GM23338 (cell line): ENCODE measurements around the gene ZSWIM9. TPM values are rescaled to one million over a fixed set of nuclear protein-coding genes. Genes with fewer than 3 reads are reported as not detected.

Experiments used
- ATAC-seq: fragments of 200-7000 bp; cut with Tn5 transposase; 3 replicates; pipeline ENCODE4 v1.9.1; 2020
- DNase-seq: peaks from one replicate; pipeline ENCODE4 v3.0.0-alpha.2; 2015; ENCODE audit warnings: low spot score
- H2AFZ ChIP-seq: fragments of 200-600 bp; sonication (generic); 2 replicates; pipeline ENCODE4 v1.8.0; 2016; ENCODE audit warnings: antibody characterized with exemption, mild to moderate bottlenecking, moderate library complexity
- H3F3A ChIP-seq: fragments of 200-600 bp; sonication (generic); replicated peaks from 2 replicates; pipeline ENCODE4 v1.8.0; 2017; ENCODE audit warnings: antibody characterized with exemption, mixed run types, low read depth
- H3K27ac ChIP-seq: fragments of 200-600 bp; sonication (generic); 2 replicates; pipeline ENCODE4 v1.6.1; 2016; ENCODE audit warnings: low read depth
- H3K27me3 ChIP-seq: fragments of 200-600 bp; sonication (generic); 2 replicates; pipeline ENCODE4 v1.8.0; 2016; ENCODE audit warnings: mild to moderate bottlenecking, mixed run types, moderate library complexity; ENCODE audit not compliant: insufficient read depth
- H3K36me3 ChIP-seq: fragments of 200-600 bp; sonication (generic); 2 replicates; pipeline ENCODE4 v1.8.0; 2016; ENCODE audit warnings: mild to moderate bottlenecking; ENCODE audit not compliant: insufficient read depth
- H3K4me1 ChIP-seq: fragments of 200-600 bp; sonication (generic); 2 replicates; pipeline ENCODE4 v1.8.0; 2016; ENCODE audit warnings: mild to moderate bottlenecking, moderate library complexity; ENCODE audit not compliant: insufficient read depth
- H3K4me2 ChIP-seq: fragments of 200-600 bp; sonication (generic); 2 replicates; pipeline ENCODE4 v1.7.1; 2017; ENCODE audit warnings: mixed run types
- H3K4me3 ChIP-seq: fragments of 200-600 bp; sonication (generic); 2 replicates; pipeline ENCODE4 v1.6.1; 2016; ENCODE audit warnings: mixed run types
- H3K79me2 ChIP-seq: fragments of 200-600 bp; sonication (generic); replicated peaks from 2 replicates; pipeline ENCODE4 v1.8.0; 2017; ENCODE audit warnings: mild to moderate bottlenecking; ENCODE audit not compliant: insufficient read depth
- H3K9me2 ChIP-seq: fragments of 200-600 bp; sonication (generic); 2 replicates; pipeline ENCODE4 v1.8.0; 2017; ENCODE audit not compliant: insufficient read depth
- H4K20me1 ChIP-seq: fragments of 200-600 bp; sonication (generic); replicated peaks from 2 replicates; pipeline ENCODE4 v1.8.0; 2017; ENCODE audit warnings: mild to moderate bottlenecking; ENCODE audit not compliant: insufficient read depth
- H3K27ac Mint-ChIP-seq: 2 replicates; pipeline ENCODE4 v1.8.0; 2020; ENCODE audit warnings: inconsistent platforms, mild to moderate bottlenecking, moderate library complexity, mixed read lengths
- H3K27me3 Mint-ChIP-seq: 3 replicates; pipeline ENCODE4 v1.8.0; 2022; ENCODE audit warnings: low read depth, mild to moderate bottlenecking, moderate library complexity, mixed read lengths, inconsistent platforms; ENCODE audit not compliant: insufficient read depth, poor library complexity
- H3K36me3 Mint-ChIP-seq: 3 replicates; pipeline ENCODE4 v1.8.0; 2021; ENCODE audit warnings: low read depth, mild to moderate bottlenecking, inconsistent platforms, moderate library complexity, mixed read lengths
- H3K4me1 Mint-ChIP-seq: 3 replicates; pipeline ENCODE4 v1.8.0; 2020; ENCODE audit warnings: mild to moderate bottlenecking, inconsistent platforms, mixed read lengths
- H3K4me3 Mint-ChIP-seq: 3 replicates; pipeline ENCODE4 v1.8.0; 2021; ENCODE audit warnings: moderate library complexity, mild to moderate bottlenecking, inconsistent platforms, mixed read lengths
- H3K9me3 Mint-ChIP-seq: 3 replicates; pipeline ENCODE4 v1.8.0; 2020; ENCODE audit warnings: moderate library complexity, mild to moderate bottlenecking, inconsistent platforms, mixed read lengths
- CREB1 ChIP-seq: fragments of 250-450 bp; sonication (Bioruptor Pico); IDR thresholded peaks from 2 replicates; pipeline ENCODE4 v1.5.0; 2020; ENCODE audit warnings: low read depth, mild to moderate bottlenecking, moderate library complexity
- EZH2 ChIP-seq: fragments of 200-600 bp; sonication (generic); IDR thresholded peaks from one replicate; pipeline ENCODE4 v1.8.0; 2017; ENCODE audit warnings: antibody characterized with exemption, mild to moderate bottlenecking, low read depth; ENCODE audit not compliant: unreplicated experiment
- EZH2phosphoT487 ChIP-seq: fragments of 200-600 bp; sonication (generic); IDR thresholded peaks from one replicate; pipeline ENCODE4 v1.8.1; 2018; ENCODE audit warnings: antibody characterized with exemption; ENCODE audit not compliant: unreplicated experiment
- JUNB ChIP-seq: IDR thresholded peaks from one replicate; pipeline ENCODE4 v1.6.1; 2016; ENCODE audit warnings: antibody characterized with exemption; ENCODE audit not compliant: unreplicated experiment
- NANOG ChIP-seq: IDR thresholded peaks from 2 replicates; pipeline ENCODE4 v1.6.1; 2016; ENCODE audit warnings: antibody characterized with exemption, borderline replicate concordance
- POLR2AphosphoS5 ChIP-seq: IDR thresholded peaks from 2 replicates; pipeline ENCODE4 v1.6.1; 2016; ENCODE audit warnings: antibody characterized with exemption, low read depth
- STAT1 ChIP-seq: IDR thresholded peaks from one replicate; pipeline ENCODE4 v1.6.1; 2016; ENCODE audit warnings: antibody characterized with exemption; ENCODE audit not compliant: unreplicated experiment
- ZNF114 ChIP-seq: fragments of 250-450 bp; sonication (Bioruptor Pico); IDR thresholded peaks from 2 replicates; pipeline ENCODE4 v1.5.0; 2020; ENCODE audit warnings: mild to moderate bottlenecking, moderate library complexity
- ZNF331 ChIP-seq: fragments of 250-450 bp; sonication (Bioruptor Pico); IDR thresholded peaks from 2 replicates; pipeline ENCODE4 v1.5.0; 2020; ENCODE audit warnings: low read depth, mild to moderate bottlenecking, moderate library complexity
- polyA plus RNA-seq: library from polyadenylated mRNA; unstranded; fragments of >200 nt; fragmentation: Nextera tagmentation; extraction: Ambion mirVana; gene quantifications from 2 replicates; pipeline ENCODE4 v1.2.1, GENCODE V29; 2016
- total RNA-seq: library from RNA; depleted of rRNA; stranded (reverse); fragments of >200 nt; shearing (Covaris generic); gene quantifications from 2 replicates; pipeline ENCODE4 v1.2.3, GENCODE V29; 2014
- TF ChIP-seq, protein P1 (sequence below), 2 experiments: fragments of 200-600 bp in 1 of 2; sonication (generic) in 1 of 2; conservative IDR thresholded peaks; 2 replicates each; pipeline versions ENCODE4 v1.5.1 to v1.6.1; 2016 to 2017; ENCODE audit warnings: antibody characterized with exemption in 2 of 2, low read depth in 2 of 2, mild to moderate bottlenecking in 2 of 2, moderate library complexity in 1 of 2
- TF ChIP-seq, protein P2 (sequence below): IDR thresholded peaks from one replicate; pipeline ENCODE4 v1.6.1; 2018; ENCODE audit warnings: antibody characterized with exemption; ENCODE audit not compliant: unreplicated experiment
- TF ChIP-seq, protein P3 (sequence below): IDR thresholded peaks from 2 replicates; pipeline ENCODE4 v1.6.1; 2016; ENCODE audit warnings: antibody characterized with exemption
- TF ChIP-seq, protein P4 (sequence below): fragments of 250-450 bp; sonication (Bioruptor Pico); IDR thresholded peaks from 2 replicates; pipeline ENCODE4 v1.5.0; 2020; ENCODE audit warnings: mild to moderate bottlenecking, moderate library complexity

The ZSWIM9 gene
- total and polyA plus RNA-seq, 2 experiments from 2014 or later = 2.9 to 9.1 TPM

DNA sequence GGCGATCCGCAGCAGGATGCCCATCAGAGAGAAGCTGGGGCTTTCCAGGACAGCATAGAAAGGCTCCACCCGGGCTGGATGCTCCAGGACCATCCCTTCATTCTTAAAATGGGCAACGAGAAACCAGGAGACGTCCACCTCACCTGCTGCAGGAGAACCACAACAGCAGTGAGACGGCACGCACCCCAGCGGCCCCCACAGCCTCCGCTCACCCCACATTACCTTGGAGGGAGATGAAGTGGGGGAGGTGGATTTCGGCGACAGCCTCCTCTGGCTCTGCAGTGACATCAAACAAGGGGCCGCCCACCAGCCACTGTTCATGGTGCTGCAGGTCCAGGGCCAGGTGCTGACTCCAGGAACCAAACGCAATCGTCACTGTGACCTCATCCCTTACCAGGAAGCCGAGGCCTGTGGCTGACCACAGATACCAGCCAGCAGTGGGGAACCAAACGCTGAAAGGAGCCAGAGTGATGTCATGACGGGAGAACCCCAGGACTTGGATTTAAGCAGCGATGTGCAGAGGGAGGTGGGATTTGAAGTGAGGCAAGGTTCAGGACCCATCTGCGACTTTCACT lies 60.2 kb downstream of the ZSWIM9 start:
- Mint-ChIP-seq H3K9me3 (peaks cover 4% of the 10 kb centered on the region; the same call in 2 of the 3 replicates), H3K4me1 (no peaks in the 10 kb centered on the region), H3K36me3 (peaks cover 27% of the 10 kb centered on the region), H3K27me3 (peaks cover 6% of the 10 kb centered on the region), H3K27ac (no peak overlapping the region), H3K4me3 (no peak overlapping the region)
- ATAC-seq (no peak), DNase-seq (no peak)
- Histone ChIP-seq H3F3A (no peaks in the 10 kb centered on the region), H3K4me2 (no peak overlapping the region), H3K4me3 (no peak overlapping the region), H4K20me1 (no peaks in the 10 kb centered on the region; the same call in 1 of the 2 replicates), H3K9me2 (no peaks in the 10 kb centered on the region), H3K27ac (no peak overlapping the region), H3K79me2 (no peaks in the 10 kb centered on the region), H2AFZ (no peak overlapping the region), H3K27me3 (no peaks in the 10 kb centered on the region), H3K36me3 (no peaks in the 10 kb centered on the region), H3K4me1 (no peaks in the 10 kb centered on the region)
- no peak for TF ChIP-seq CREB1 (CRISPR knock-in tag)
- TF ChIP-seq POLR2AphosphoS5 = no peak
- TF ChIP-seq, protein P1, sequence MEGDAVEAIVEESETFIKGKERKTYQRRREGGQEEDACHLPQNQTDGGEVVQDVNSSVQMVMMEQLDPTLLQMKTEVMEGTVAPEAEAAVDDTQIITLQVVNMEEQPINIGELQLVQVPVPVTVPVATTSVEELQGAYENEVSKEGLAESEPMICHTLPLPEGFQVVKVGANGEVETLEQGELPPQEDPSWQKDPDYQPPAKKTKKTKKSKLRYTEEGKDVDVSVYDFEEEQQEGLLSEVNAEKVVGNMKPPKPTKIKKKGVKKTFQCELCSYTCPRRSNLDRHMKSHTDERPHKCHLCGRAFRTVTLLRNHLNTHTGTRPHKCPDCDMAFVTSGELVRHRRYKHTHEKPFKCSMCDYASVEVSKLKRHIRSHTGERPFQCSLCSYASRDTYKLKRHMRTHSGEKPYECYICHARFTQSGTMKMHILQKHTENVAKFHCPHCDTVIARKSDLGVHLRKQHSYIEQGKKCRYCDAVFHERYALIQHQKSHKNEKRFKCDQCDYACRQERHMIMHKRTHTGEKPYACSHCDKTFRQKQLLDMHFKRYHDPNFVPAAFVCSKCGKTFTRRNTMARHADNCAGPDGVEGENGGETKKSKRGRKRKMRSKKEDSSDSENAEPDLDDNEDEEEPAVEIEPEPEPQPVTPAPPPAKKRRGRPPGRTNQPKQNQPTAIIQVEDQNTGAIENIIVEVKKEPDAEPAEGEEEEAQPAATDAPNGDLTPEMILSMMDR (conservative IDR thresholded peaks at IDR 0.05; ENCODE audit: low read depth in 2 of 2) = no peak
- no peak for TF ChIP-seq STAT1
- TF ChIP-seq, protein P2, sequence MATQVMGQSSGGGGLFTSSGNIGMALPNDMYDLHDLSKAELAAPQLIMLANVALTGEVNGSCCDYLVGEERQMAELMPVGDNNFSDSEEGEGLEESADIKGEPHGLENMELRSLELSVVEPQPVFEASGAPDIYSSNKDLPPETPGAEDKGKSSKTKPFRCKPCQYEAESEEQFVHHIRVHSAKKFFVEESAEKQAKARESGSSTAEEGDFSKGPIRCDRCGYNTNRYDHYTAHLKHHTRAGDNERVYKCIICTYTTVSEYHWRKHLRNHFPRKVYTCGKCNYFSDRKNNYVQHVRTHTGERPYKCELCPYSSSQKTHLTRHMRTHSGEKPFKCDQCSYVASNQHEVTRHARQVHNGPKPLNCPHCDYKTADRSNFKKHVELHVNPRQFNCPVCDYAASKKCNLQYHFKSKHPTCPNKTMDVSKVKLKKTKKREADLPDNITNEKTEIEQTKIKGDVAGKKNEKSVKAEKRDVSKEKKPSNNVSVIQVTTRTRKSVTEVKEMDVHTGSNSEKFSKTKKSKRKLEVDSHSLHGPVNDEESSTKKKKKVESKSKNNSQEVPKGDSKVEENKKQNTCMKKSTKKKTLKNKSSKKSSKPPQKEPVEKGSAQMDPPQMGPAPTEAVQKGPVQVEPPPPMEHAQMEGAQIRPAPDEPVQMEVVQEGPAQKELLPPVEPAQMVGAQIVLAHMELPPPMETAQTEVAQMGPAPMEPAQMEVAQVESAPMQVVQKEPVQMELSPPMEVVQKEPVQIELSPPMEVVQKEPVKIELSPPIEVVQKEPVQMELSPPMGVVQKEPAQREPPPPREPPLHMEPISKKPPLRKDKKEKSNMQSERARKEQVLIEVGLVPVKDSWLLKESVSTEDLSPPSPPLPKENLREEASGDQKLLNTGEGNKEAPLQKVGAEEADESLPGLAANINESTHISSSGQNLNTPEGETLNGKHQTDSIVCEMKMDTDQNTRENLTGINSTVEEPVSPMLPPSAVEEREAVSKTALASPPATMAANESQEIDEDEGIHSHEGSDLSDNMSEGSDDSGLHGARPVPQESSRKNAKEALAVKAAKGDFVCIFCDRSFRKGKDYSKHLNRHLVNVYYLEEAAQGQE = no peak
- TF ChIP-seq, protein P3, sequence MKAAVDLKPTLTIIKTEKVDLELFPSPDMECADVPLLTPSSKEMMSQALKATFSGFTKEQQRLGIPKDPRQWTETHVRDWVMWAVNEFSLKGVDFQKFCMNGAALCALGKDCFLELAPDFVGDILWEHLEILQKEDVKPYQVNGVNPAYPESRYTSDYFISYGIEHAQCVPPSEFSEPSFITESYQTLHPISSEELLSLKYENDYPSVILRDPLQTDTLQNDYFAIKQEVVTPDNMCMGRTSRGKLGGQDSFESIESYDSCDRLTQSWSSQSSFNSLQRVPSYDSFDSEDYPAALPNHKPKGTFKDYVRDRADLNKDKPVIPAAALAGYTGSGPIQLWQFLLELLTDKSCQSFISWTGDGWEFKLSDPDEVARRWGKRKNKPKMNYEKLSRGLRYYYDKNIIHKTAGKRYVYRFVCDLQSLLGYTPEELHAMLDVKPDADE = no peak
- TF ChIP-seq ZNF114 (CRISPR knock-in tag) = no peak
- TF ChIP-seq, protein P4, sequence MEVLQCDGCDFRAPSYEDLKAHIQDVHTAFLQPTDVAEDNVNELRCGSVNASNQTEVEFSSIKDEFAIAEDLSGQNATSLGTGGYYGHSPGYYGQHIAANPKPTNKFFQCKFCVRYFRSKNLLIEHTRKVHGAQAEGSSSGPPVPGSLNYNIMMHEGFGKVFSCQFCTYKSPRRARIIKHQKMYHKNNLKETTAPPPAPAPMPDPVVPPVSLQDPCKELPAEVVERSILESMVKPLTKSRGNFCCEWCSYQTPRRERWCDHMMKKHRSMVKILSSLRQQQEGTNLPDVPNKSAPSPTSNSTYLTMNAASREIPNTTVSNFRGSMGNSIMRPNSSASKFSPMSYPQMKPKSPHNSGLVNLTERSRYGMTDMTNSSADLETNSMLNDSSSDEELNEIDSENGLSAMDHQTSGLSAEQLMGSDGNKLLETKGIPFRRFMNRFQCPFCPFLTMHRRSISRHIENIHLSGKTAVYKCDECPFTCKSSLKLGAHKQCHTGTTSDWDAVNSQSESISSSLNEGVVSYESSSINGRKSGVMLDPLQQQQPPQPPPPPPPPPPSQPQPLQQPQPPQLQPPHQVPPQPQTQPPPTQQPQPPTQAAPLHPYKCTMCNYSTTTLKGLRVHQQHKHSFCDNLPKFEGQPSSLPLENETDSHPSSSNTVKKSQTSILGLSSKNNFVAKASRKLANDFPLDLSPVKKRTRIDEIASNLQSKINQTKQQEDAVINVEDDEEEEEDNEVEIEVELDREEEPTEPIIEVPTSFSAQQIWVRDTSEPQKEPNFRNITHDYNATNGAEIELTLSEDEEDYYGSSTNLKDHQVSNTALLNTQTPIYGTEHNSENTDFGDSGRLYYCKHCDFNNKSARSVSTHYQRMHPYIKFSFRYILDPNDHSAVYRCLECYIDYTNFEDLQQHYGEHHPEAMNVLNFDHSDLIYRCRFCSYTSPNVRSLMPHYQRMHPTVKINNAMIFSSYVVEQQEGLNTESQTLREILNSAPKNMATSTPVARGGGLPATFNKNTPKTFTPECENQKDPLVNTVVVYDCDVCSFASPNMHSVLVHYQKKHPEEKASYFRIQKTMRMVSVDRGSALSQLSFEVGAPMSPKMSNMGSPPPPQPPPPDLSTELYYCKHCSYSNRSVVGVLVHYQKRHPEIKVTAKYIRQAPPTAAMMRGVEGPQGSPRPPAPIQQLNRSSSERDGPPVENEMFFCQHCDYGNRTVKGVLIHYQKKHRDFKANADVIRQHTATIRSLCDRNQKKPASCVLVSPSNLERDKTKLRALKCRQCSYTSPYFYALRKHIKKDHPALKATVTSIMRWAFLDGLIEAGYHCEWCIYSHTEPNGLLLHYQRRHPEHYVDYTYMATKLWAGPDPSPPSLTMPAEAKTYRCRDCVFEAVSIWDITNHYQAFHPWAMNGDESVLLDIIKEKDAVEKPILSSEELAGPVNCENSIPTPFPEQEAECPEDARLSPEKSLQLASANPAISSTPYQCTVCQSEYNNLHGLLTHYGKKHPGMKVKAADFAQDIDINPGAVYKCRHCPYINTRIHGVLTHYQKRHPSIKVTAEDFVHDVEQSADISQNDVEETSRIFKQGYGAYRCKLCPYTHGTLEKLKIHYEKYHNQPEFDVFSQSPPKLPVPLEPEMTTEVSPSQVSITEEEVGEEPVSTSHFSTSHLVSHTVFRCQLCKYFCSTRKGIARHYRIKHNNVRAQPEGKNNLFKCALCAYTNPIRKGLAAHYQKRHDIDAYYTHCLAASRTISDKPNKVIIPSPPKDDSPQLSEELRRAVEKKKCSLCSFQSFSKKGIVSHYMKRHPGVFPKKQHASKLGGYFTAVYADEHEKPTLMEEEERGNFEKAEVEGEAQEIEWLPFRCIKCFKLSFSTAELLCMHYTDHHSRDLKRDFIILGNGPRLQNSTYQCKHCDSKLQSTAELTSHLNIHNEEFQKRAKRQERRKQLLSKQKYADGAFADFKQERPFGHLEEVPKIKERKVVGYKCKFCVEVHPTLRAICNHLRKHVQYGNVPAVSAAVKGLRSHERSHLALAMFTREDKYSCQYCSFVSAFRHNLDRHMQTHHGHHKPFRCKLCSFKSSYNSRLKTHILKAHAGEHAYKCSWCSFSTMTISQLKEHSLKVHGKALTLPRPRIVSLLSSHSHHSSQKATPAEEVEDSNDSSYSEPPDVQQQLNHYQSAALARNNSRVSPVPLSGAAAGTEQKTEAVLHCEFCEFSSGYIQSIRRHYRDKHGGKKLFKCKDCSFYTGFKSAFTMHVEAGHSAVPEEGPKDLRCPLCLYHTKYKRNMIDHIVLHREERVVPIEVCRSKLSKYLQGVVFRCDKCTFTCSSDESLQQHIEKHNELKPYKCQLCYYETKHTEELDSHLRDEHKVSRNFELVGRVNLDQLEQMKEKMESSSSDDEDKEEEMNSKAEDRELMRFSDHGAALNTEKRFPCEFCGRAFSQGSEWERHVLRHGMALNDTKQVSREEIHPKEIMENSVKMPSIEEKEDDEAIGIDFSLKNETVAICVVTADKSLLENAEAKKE (CRISPR knock-in tag) = no peak
- no peak for TF ChIP-seq JUNB
- no peak for TF ChIP-seq NANOG
- TF ChIP-seq EZH2 = no peak
- TF ChIP-seq EZH2phosphoT487 = no peak
- TF ChIP-seq ZNF331 (CRISPR knock-in tag) = no peak
